NCI-H1694 (cell line): Measurements from ENCODE around the gene SP2.
"Not testable (repeated sequence)": the region's sequence is repeated elsewhere in the genome, so short reads cannot be mapped to it uniquely, and the experiment has no call there.

Source experiments
- DNase-seq: peaks from one replicate; lab custom pipeline; 2025; lab: John Stamatoyannopoulos, UW

The SP2 gene

GRCh38 chr17:47891545-47892088 lies 4.4 kb upstream of the SP2 start:
- no peak for DNase-seq

- no peak for DNase-seq
Measured at GRCh38 chr17:47894498-47895346, 1.3 kb upstream of the SP2 start.

GRCh38 chr17:47895347-47895855 lies 635 bp upstream of the SP2 start:
- DNase-seq = no peak

GRCh38 chr17:47896672-47897490 lies 845 bp downstream of the SP2 start:
- DNase-seq = no peak

GRCh38 chr17:47897561-47897960 lies 1.5 kb downstream of the SP2 start:
- no peak for DNase-seq

- no peak for DNase-seq
Measured at GRCh38 chr17:47898241-47898640, 2.2 kb downstream of the SP2 start.

- DNase-seq = no peak
Measured at GRCh38 chr17:47899643-47900042, 3.6 kb downstream of the SP2 start.

GRCh38 chr17:47901423-47901822 lies 5.4 kb downstream of the SP2 start:
- no peak for DNase-seq

- no peak for DNase-seq
Measured at GRCh38 chr17:47902039-47902744, 6.2 kb downstream of the SP2 start.

GRCh38 chr17:47905221-47905733 lies 9.2 kb downstream of the SP2 start:
- no peak for DNase-seq

GRCh38 chr17:47906443-47906842 lies 10.4 kb downstream of the SP2 start:
- no peak for DNase-seq

GRCh38 chr17:47907932-47908562 lies 12.0 kb downstream of the SP2 start:
- DNase-seq = no peak

GRCh38 chr17:47913050-47913449 lies 17.0 kb downstream of the SP2 start:
- DNase-seq = no peak

GRCh38 chr17:47914306-47914948 lies 18.4 kb downstream of the SP2 start:
- DNase-seq = no peak

GRCh38 chr17:47915776-47916398 lies 19.9 kb downstream of the SP2 start:
- no peak for DNase-seq

GRCh38 chr17:47916489-47917208 lies 20.6 kb downstream of the SP2 start:
- DNase-seq = no peak

GRCh38 chr17:47917581-47917980 lies 21.5 kb downstream of the SP2 start:
- DNase-seq = no peak

- DNase-seq = no peak
Measured at GRCh38 chr17:47918006-47918405, 22.0 kb downstream of the SP2 start.

- no peak for DNase-seq
Measured at GRCh38 chr17:47918991-47919390, 23.0 kb downstream of the SP2 start.

GRCh38 chr17:47919889-47920288 lies 23.9 kb downstream of the SP2 start:
- not testable (repeated sequence) for DNase-seq
